NCI-H2081 treated with DMSO at 0.1 percent for 48 hours (cell line): Measurements from ENCODE around the gene POP4.

Experiments
- DNase-seq: peaks from one replicate; lab custom pipeline; 2025; lab: John Stamatoyannopoulos, UW

The POP4 gene

DNA sequence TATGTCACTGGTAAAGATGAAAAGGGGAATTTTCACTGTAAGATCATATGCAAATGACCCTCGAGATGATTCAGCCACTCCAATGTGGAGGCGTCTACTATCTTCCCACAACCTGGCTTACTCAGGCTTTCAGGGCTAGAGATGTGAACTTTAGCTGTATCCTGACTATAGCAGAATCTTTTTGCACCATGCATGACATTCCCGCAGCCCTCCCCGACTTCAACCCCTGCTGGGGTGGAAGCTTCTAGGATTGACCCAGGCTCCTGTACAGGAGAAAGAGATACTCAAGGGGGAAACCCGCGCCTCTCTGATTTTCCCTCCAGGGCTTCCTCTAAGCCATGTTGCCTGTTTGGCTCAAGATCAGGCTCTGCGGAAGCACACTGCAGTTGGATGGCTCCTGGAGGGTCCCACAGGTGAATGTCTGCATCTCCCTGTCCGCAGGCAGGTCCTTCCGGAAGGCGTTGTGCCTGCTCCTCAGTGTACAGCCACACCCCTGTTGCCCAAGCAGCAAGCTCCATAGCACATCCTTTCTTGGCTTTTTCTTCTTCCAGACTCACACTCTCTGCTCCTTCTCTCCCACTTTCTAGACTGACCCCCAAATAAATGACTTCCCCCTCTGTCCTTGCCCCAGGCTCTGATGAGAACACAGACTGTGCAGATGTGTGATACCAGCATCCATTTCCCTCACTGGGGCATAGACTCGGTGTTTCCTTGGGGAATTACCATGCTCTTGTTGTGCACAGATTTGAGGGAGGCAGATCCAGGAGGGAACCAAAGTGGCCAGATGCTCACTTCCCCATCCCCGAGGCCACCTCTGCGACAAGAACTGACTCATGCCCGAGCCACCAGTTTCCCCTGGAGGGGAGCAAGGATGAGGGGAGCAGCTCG is 29.1 kb upstream of the POP4 start:
- DNase-seq, result no peak

DNA sequence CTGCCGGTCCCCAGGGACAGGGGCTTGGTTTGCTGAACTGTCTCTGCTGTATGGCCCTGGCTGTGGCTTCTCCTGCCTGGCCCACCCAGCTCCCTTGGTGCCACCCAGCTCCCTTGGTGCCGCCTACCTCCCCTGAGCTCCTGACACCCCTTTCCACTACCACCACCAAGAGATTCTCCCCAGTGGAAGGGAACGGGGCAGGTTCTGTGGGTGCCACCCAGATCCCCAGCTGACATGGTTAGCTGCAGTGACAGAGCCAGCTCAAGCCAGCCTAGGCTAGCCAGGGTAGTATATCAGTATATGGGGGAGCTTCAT is 28.5 kb upstream of the POP4 start:
- DNase-seq, result no peak

DNA sequence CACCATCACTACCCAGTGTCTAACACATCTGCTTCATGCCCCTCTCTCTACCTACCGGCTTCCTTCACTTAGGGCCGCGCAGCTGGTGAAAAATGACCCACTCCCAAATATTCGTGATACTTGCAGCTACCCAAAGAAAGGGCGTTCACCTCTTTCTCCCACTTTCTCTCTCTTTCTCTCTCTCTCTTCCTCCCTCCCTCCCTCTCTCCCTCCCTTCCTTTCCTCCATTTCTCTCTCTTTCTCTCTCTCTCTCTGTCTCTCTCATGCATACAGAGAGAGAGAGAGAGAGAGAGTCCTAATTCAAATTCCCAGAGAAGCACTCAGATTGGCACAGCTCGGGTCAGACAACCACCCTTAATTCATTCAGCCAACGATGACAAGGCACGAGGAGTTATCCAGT is 27.7 kb upstream of the POP4 start:
- DNase-seq, result no peak

DNA sequence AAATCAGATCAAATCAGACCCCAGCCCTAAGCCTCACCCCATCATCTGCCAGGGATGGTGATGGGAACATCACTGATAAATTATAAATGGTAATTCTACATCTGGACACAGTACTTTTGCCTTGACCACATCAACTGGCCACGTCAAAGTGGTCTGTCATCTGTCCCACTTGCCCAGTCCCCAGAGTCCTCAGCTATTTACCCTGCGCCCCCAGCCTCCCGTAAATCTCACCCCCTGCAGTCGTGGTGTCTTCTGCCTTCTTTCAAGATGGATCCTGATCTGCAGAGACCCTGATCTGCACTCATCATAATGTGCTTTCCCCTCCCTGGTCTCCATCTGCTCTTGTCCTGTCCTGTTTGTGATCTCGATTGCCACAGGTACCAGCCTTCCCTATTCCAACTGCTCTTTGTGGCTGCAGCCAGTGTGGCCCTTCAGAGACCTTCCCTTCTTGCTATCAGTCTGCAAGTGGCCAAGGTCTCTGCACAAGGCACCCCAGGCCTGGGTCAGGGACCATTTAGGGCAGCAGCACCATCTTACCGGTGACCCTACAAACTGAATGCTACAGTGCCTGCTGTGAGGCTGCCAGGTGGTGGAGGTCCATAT is 26.7 kb upstream of the POP4 start:
- no peak for DNase-seq

GRCh38 chr19:29581398-29581797 is 24.7 kb upstream of the POP4 start:
- no peak for DNase-seq

GRCh38 chr19:29583196-29583999 is 22.7 kb upstream of the POP4 start:
- no peak for DNase-seq

DNA sequence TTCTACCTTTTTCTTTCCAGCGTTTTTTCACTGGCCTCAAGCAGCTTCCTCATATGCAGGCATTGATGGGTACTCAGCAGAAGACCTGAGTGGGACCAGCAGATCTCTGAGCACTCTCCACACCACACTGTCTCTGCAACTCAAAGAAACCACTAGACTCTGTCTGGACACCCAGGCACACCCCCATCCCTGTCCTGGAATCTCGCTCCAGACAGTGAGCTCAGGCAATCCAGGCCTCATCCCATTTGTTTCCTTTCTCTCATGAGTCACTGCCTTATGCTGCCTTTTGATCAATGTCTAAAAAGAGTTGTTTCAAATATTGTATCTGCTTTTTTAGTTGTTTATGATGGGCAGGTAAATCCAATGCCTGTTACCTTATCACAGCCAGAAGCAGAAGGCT is 19.7 kb upstream of the POP4 start:
- DNase-seq, result no peak

GRCh38 chr19:29587059-29587458 is 19.0 kb upstream of the POP4 start:
- no peak for DNase-seq

DNA sequence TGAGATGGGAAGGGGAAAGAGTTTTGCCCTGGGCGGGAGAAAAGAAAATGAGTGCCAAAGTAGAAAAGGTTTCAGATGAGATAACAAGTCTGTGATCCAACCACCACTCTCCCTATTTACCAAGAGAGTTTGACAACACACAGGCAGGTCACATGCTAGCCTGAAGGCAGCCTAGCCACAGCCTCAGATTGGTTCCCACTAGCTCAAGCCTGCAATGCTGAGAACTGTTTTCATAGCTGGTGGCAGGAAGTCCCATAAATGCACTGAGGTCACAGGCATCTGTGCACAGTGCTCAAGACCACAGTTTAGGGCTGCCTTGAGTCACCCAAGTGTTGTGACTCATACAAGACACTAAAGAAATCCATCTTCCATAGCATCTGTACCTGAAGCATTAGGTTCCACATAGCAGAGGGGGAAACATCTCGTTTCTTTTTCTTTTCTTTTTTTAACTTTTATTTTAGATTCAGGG is 18.5 kb upstream of the POP4 start:
- DNase-seq, result no peak

- DNase-seq, result no peak
Observed at GRCh38 chr19:29588095-29588494, 18.0 kb upstream of the POP4 start.

GRCh38 chr19:29590278-29590677 is 15.8 kb upstream of the POP4 start:
- DNase-seq, result no peak

DNA sequence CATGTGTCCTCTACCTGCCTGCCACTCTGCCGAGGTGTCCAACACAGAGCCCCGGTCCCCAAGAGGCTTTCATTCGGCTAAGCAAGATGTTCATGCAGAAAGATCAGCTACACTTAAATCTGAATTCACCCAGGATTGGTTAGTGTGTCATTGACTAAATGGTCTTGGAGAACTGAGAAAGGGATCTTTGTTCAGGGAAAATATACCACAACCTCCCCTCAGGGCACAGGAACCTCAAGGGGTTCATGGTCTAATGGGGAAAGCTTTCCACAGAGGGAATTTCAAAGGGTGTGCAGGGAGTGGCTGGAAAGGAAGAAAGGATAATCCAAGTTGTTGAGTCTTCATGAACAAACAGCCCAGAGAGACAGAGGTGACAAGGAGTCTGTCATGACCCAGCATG is 14.4 kb upstream of the POP4 start:
- DNase-seq, result no peak

DNA sequence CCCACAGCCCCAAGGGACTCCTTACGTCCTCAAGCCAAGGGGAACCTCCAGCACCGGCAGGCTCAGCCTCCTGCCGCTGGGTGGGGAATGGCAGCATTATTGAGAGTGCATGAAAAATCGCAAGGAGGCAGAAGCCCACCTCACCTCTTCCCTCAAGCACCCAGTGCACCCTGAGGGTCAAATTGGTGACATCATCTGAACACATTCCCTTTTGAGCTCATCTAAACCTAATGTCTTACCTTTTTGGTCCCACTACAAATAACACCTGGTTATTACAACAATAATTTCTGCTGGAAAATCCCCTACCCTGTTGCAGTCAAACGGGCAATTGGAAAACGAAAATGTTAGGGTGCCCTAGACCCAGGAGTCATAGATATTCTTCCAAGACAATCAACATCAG is 12.2 kb upstream of the POP4 start:
- DNase-seq, result no peak

DNA sequence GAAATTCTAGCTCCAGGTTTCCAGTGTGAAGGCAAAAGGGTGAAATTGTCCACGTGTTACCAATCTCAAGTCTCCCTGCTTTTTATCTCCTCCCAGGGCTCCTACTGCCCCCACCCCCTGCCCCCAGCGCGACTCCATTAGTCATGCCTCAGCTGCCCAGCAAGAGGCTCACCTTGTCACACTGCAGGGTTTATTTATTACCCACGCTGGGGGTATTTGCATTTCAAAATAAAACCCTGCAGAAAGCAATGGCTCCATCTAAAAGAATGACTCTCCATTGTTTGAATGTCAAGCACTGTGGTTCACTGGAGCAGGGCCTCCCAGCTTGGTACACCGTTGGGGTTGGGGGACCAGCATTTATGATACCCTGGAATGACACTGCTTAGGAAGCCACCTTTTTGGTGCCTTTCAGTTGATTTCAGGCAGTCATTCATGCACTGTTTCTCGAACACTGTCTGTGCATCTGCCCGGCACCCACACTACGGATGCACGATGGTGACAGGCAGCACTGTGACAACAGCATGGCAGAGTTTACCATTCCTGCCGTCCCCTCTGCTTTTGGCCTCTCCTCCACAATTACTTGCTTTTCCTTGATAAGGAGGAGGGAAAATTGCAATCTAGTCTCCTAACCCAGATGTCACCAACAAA is 9.9 kb upstream of the POP4 start:
- no peak for DNase-seq

- DNase-seq, result no peak
Observed at GRCh38 chr19:29596885-29597525, 9.1 kb upstream of the POP4 start.

DNA sequence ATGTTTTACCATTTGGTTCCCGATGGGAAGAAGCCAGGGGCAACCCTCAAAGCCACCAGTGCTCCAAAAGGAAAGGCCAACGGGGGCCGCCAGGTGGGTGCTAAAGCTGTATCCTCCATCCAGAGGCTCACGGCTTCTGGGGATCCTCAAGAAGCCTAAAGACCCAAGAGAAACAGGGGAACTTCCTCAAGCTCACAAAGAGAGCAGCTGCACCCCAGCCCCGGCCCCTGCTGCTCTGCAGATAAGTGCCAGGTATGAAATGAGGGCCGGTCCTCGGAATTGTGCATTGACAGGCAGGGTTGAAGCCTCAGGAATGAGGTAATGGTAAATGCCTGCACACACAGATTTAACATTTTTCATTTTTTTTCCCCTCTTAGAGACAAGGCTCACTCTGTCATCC is 8.0 kb upstream of the POP4 start:
- no peak for DNase-seq

GRCh38 chr19:29598496-29598895 is 7.6 kb upstream of the POP4 start:
- DNase-seq, result no peak

GRCh38 chr19:29603308-29603707 is 2.8 kb upstream of the POP4 start:
- DNase-seq, result no peak

GRCh38 chr19:29606420-29606747 is 301 bp downstream of the POP4 start:
- no peak for DNase-seq

- no peak for DNase-seq
Observed at GRCh38 chr19:29609636-29610035, 3.6 kb downstream of the POP4 start.

DNA sequence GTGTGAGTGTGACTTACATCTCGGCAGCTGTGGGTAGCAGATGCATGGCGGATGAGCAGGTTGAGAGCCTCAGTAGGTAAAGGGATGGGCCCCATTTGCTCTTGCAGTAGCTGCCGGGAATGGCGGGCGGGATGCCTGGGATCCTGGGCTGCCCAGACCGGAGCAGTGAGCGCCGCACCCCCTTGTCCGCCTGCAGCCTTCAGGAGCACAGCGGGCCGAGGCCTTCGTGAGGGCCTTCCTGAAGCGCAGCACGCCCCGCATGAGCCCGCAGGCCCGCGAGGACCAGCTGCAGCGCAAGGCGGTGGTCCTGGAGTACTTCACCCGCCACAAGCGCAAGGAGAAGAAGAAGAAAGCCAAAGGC is 4.1 kb downstream of the POP4 start:
- DNase-seq, result no peak

- DNase-seq, result no peak
Observed at GRCh38 chr19:29610574-29611271, 4.6 kb downstream of the POP4 start.
